Mesothelial cell of epicardium (in vitro differentiated cells): ENCODE measurements around the gene FUS. TPM values are rescaled to one million over a fixed set of nuclear protein-coding genes. Genes with fewer than 3 reads are reported as not detected.

ENCODE experiments used
- DNase-seq, 2 experiments: peaks; one replicate each; pipeline ENCODE4 v3.0.0; 2021; ENCODE audit warnings: low spot score in 2 of 2; ENCODE audit not compliant: unreplicated experiment in 2 of 2
- H3K27ac Mint-ChIP-seq: 2 replicates; pipeline ENCODE4 v1.8.0; 2021; ENCODE audit warnings: mixed read lengths
- H3K27me3 Mint-ChIP-seq: 2 replicates; pipeline ENCODE4 v1.8.0; 2021; ENCODE audit warnings: low read depth, mixed read lengths
- H3K36me3 Mint-ChIP-seq: 2 replicates; pipeline ENCODE4 v1.8.0; 2021; ENCODE audit warnings: mixed read lengths
- H3K4me1 Mint-ChIP-seq: 2 replicates; pipeline ENCODE4 v1.8.0; 2021; ENCODE audit warnings: mixed read lengths
- H3K4me3 Mint-ChIP-seq: 2 replicates; pipeline ENCODE4 v1.8.0; 2021; ENCODE audit warnings: mild to moderate bottlenecking, moderate library complexity, mixed read lengths
- H3K9me3 Mint-ChIP-seq: 2 replicates; pipeline ENCODE4 v1.8.0; 2021; ENCODE audit warnings: mixed read lengths
- total RNA-seq: library from RNA; stranded (reverse); gene quantifications from 3 replicates; pipeline ENCODE4 v1.2.1, GENCODE V29; 2021
- TF ChIP-seq, protein P1 (sequence below): fragments of 200-600 bp; sonication (generic); IDR thresholded peaks from one replicate; pipeline ENCODE4 v1.5.0; 2021; ENCODE audit warnings: antibody characterized with exemption; ENCODE audit not compliant: unreplicated experiment

Gene FUS
- total RNA-seq, 1 donor from 2014 or later: 718 TPM

DNA sequence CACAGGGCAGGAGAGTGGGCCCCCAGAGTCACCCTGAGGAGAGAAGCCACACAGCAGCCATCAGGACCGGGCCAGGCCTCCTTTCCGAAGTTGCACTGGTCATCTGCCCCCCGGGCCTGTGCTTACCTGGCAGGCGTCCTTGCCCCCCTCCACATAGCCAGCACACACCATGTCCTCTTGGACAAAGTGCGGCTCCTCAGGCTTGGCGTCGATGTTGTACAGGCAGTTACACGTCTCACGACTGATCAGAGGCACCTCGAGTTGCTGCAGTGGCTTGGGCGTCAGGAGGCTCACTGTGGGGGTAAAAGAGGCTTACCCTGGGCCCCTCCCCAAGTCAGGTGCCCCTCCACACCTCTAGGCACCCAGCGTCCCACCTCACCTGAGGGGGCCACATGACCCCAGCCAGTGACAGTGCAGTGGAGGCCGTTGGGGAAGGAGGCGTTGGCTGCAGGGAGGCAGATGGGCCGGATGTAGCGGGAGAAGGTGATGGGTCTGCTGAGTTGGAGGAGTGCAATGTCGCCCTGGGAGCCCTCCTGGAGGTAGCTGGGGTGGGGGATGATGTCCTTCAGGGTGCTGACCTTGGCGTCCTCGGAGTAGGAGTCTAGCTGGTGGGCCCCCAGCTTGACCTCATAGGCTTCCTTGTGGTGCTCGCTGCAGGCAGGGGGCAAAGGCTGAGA is 47.5 kb upstream of the FUS start:
- DNase-seq: no peak
- Mint-ChIP-seq H3K27ac (peak overlapping the region; percentile 16), H3K27me3 (no peaks in the 10 kb centered on the region), H3K4me3 (no peak overlapping the region), H3K9me3 (no peaks in the 10 kb centered on the region), H3K4me1 (peaks cover 50% of the 10 kb centered on the region), H3K36me3 (peaks cover 9% of the 10 kb centered on the region)
- TF ChIP-seq, protein P1, sequence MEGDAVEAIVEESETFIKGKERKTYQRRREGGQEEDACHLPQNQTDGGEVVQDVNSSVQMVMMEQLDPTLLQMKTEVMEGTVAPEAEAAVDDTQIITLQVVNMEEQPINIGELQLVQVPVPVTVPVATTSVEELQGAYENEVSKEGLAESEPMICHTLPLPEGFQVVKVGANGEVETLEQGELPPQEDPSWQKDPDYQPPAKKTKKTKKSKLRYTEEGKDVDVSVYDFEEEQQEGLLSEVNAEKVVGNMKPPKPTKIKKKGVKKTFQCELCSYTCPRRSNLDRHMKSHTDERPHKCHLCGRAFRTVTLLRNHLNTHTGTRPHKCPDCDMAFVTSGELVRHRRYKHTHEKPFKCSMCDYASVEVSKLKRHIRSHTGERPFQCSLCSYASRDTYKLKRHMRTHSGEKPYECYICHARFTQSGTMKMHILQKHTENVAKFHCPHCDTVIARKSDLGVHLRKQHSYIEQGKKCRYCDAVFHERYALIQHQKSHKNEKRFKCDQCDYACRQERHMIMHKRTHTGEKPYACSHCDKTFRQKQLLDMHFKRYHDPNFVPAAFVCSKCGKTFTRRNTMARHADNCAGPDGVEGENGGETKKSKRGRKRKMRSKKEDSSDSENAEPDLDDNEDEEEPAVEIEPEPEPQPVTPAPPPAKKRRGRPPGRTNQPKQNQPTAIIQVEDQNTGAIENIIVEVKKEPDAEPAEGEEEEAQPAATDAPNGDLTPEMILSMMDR: no peak

DNA sequence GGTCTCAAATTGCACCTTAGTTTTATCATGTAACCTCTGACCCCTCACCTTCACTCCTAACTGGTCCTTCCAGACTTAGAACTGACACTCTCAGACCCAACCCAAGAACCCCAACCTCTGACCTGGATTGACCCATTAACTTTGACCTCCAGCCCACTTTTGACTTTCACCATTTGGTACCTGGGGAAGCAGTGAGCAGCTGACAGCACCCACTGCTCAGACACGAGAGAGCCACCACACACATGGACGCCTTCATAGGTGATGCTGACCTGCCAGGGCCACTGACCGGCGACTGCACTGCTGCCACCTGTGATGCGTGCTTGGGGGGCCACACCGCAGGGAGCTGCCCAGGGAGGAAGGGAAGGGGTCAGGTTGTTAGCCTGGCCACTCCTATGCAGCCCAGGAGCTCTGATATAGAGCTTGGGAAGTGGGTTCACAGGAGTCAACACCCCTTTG is 46.9 kb upstream of the FUS start:
- Mint-ChIP-seq H3K4me1 (peaks cover 50% of the 10 kb centered on the region), H3K27me3 (no peaks in the 10 kb centered on the region), H3K9me3 (no peaks in the 10 kb centered on the region), H3K27ac (peak overlapping the region; percentile 68), H3K4me3 (peak overlapping the region; percentile 87), H3K36me3 (peaks cover 9% of the 10 kb centered on the region)
- TF ChIP-seq, protein P1: no peak
- no peak for DNase-seq

DNA sequence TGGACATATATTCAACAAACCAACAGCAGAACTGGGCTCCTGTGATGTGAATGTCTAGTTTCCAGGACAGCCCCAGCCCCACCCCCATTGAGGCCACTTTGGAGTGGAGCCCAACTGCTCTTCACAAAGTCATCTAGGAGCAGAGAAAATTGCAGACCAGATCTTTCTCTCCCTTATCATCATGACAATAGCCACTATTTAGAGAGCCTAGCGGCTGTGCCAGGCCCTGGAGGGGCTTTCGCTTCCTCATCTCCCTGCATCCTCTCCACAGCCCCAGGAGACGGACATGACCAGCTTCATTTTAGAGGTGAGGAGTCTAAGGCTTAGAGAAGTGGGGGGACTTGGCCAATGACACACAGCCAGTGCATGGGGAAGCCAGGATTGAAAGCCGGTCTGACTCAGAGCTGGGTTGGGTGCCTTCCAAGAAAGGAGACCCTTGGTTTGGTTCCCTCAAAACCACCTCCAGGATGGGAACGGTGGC is 45.8 kb upstream of the FUS start:
- peaks cover 61% of the 10 kb centered on the region for H3K4me1 Mint-ChIP-seq
- no peaks in the 10 kb centered on the region for H3K27me3 Mint-ChIP-seq
- no peak for DNase-seq
- H3K36me3 Mint-ChIP-seq: peaks cover 7% of the 10 kb centered on the region
- H3K27ac Mint-ChIP-seq: peak overlapping the region; percentile 68
- peak overlapping the region; percentile 87 for H3K4me3 Mint-ChIP-seq
- TF ChIP-seq, protein P1: no peak
- no peaks in the 10 kb centered on the region for H3K9me3 Mint-ChIP-seq

DNA sequence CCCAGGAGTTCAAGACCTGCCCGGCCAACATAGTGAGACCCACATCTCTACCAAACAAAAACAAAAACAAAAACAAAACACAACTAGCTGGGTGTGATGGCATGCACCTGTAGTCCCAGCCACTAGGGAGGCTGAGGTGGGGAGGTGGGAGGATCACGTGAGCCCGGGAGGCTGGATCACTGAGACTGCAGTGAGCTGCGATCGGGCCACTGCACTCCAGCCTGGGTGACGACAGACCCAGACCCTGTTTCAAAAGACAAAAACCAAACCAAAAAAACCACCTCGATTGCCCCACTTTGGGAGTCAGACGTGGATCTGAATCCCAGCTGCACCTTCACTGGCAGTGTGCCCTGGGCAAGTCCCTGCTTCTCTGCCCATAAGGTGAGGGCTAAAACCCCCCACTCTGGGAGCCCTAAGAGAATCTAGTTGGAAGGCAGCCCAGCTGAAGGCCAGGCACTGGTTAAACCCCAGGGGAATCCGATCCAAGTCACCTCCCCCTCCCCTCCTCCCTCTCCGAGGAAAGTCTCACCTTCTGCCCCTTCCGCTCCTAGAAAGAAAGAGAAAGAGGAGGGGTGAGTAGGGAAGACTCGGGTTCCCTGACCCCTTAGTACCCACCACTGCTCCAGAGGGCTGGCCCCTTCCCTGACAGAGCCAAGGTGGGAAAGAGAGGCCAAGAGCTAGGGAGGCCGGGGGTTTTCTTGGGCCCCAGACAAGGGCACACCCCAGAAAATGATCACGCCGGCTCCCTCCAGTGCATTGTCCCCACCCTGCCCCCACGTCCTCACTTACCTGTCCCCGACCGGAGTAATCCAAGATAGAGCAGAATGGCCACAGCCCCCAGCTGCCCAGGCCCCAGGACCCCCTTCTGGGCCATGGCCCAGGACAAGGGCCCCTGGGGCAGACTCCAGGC is 45.1 kb upstream of the FUS start:
- H3K4me3 Mint-ChIP-seq: peak overlapping the region; percentile 87
- H3K27ac Mint-ChIP-seq: peak overlapping the region; percentile 68
- H3K27me3 Mint-ChIP-seq: no peaks in the 10 kb centered on the region
- H3K9me3 Mint-ChIP-seq: no peaks in the 10 kb centered on the region
- H3K4me1 Mint-ChIP-seq: peaks cover 61% of the 10 kb centered on the region
- TF ChIP-seq, protein P1: no peak
- DNase-seq: peak in 1 of 2 experiments; percentile 60
- peaks cover 7% of the 10 kb centered on the region for H3K36me3 Mint-ChIP-seq

DNA sequence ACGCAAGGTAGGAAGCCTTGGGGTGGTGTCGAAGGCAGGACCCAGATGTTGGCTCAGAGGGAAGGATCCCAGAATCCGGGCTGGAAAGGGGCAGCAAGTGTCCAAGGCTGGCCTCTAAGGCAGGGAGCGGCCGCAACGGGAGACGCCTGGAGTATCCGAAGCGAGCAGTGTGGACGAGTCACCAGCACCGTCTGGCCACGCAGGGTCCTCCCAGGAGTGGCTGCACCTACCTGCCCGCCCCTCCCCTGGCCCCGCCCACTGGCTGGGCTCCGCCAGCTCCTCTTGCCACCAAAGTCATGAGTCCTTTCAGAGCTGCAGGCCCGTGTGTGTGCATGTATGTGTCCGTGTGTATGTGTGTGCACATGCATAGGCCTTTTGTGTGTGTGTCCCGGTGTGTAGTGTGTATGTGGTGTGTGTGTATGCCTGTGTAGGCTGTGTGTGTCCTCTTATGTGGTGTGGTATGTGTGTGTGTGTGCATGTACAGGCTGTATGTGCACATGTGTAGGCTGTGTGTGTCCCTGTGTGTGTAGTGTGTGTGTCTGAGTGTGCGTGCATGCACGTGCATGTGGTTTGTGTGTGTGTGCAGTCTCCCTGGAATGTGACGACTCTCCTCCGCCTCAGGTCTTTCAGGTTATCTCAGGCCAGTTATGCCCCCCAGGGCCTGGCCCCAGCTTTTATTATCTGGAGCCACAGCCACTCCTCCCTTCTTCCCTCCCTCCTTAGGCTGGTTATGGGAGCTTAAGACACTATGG is 44.2 kb upstream of the FUS start, which contains the start of gene PRSS8:
TSS of gene PRSS8 (minus strand) at position 193 of the 752 bp plus-strand sequence. CDS start 229 bp downstream, outside the sequence.
- H3K4me1 Mint-ChIP-seq: peaks cover 58% of the 10 kb centered on the region
- peak within 1 kb of the TSS; percentile 68 for H3K27ac Mint-ChIP-seq
- TF ChIP-seq, protein P1: no peak
- peak within 1 kb of the TSS; percentile 87 for H3K4me3 Mint-ChIP-seq
- no peaks in the 10 kb centered on the region for H3K27me3 Mint-ChIP-seq
- DNase-seq: peak in 1 of 2 experiments; percentile 64
- H3K36me3 Mint-ChIP-seq: peaks cover 7% of the 10 kb centered on the region
- H3K9me3 Mint-ChIP-seq: no peaks in the 10 kb centered on the region
